HEK293T (cell line): ENCODE measurements around the gene MYO16.

ENCODE experiments used
- CTCF ChIA-PET: fragments of 350-600 bp; formaldehyde crosslinking; extraction: SDS; loops from one replicate; lab custom pipeline; 2021; ENCODE audit warnings: antibody characterized with exemption, inconsistent platforms; lab: Yijun Ruan, JAX
- POLR2A ChIA-PET: fragments of 350-600 bp; formaldehyde crosslinking; extraction: SDS; loops from one replicate; lab custom pipeline; 2020; ENCODE audit warnings: antibody characterized with exemption, inconsistent platforms; lab: Yijun Ruan, JAX
- DNase-seq: peaks from one replicate; pipeline ENCODE4 v3.0.0; 2012; ENCODE audit warnings: mixed read lengths; ENCODE audit errors: extremely low spot score
- ARNT ChIP-seq: fragments of 450-650 bp; IDR thresholded peaks from 2 replicates; pipeline ENCODE4 v1.6.1; 2017; ENCODE audit warnings: mild to moderate bottlenecking
- BHLHE40 ChIP-seq: fragments of 450-650 bp; IDR thresholded peaks from 2 replicates; pipeline ENCODE4 v1.6.1; 2016; ENCODE audit warnings: mild to moderate bottlenecking, moderate library complexity, borderline replicate concordance
- CTBP1 ChIP-seq: fragments of 450-650 bp; IDR thresholded peaks from 2 replicates; pipeline ENCODE4 v1.6.1; 2016; ENCODE audit warnings: borderline replicate concordance
- ELF4 ChIP-seq: fragments of 450-650 bp; IDR thresholded peaks from 2 replicates; pipeline ENCODE4 v1.6.1; 2017; ENCODE audit warnings: antibody characterized with exemption
- FOXA1 ChIP-seq: fragments of 450-650 bp; IDR thresholded peaks from 2 replicates; pipeline ENCODE4 v1.6.1; 2016; ENCODE audit warnings: mild to moderate bottlenecking
- FOXK2 ChIP-seq: fragments of 450-650 bp; IDR thresholded peaks from 2 replicates; pipeline ENCODE4 v1.6.1; 2016; ENCODE audit warnings: mild to moderate bottlenecking
- FOXM1 ChIP-seq: fragments of 450-650 bp; IDR thresholded peaks from 2 replicates; pipeline ENCODE4 v1.6.1; 2017; ENCODE audit warnings: mild to moderate bottlenecking, borderline replicate concordance
- HDGF ChIP-seq: fragments of 450-650 bp; IDR thresholded peaks from 2 replicates; pipeline ENCODE4 v1.6.1; 2017; ENCODE audit warnings: antibody characterized with exemption, borderline replicate concordance
- L3MBTL2 ChIP-seq: fragments of 450-650 bp; conservative IDR thresholded peaks from 2 replicates; pipeline ENCODE4 v1.6.1; 2016; ENCODE audit warnings: mild to moderate bottlenecking
- LEF1 ChIP-seq: fragments of 450-650 bp; IDR thresholded peaks from 2 replicates; pipeline ENCODE4 v1.6.1; 2017; ENCODE audit warnings: mild to moderate bottlenecking, borderline replicate concordance
- NFRKB ChIP-seq: fragments of 450-650 bp; IDR thresholded peaks from 2 replicates; pipeline ENCODE4 v1.6.1; 2016; ENCODE audit warnings: mild to moderate bottlenecking, moderate library complexity
- PKNOX1 ChIP-seq: fragments of 450-650 bp; IDR thresholded peaks from 2 replicates; pipeline ENCODE4 v1.6.1; 2016
- SP1 ChIP-seq: fragments of 450-650 bp; IDR thresholded peaks from 2 replicates; pipeline ENCODE4 v1.6.1; 2017
- SUZ12 ChIP-seq: fragments of 450-650 bp; IDR thresholded peaks from 2 replicates; pipeline ENCODE4 v1.6.1; 2016; ENCODE audit warnings: mild to moderate bottlenecking
- TARDBP ChIP-seq: fragments of 450-650 bp; IDR thresholded peaks from 2 replicates; pipeline ENCODE4 v1.6.1; 2016
- ZNF384 ChIP-seq: fragments of 450-650 bp; IDR thresholded peaks from 2 replicates; pipeline ENCODE4 v1.6.1; 2016

MYO16 gene

GRCh38 chr13:108816375-108816774 is 187.0 kb downstream of the MYO16 start:
- DNase-seq, result no peak
- ChIA-PET CTCF (no interaction called here), POLR2A (no interaction called here)

GRCh38 chr13:108827646-108828045 is 198.2 kb downstream of the MYO16 start:
- ChIA-PET POLR2A (no interaction called here), CTCF (no interaction called here)
- TF ChIP-seq ZNF384, result no peak
- TF ChIP-seq FOXA1, result no peak
- no peak for TF ChIP-seq TARDBP
- no peak for TF ChIP-seq ELF4
- TF ChIP-seq PKNOX1, result no peak
- TF ChIP-seq FOXK2, result no peak
- no peak for TF ChIP-seq NFRKB
- TF ChIP-seq CTBP1, result no peak
- TF ChIP-seq FOXM1, result no peak
- DNase-seq, result no peak

More at GRCh38 chr13:108816375-108816774, 187.0 kb downstream of the MYO16 start:
- TF ChIP-seq TARDBP (no peak), FOXA1 (no peak), BHLHE40 (no peak)

- POLR2A ChIA-PET, result no interaction called here
- CTCF ChIA-PET, result no interaction called here
- TF ChIP-seq SP1 (no peak), ARNT (no peak), ELF4 (no peak), BHLHE40 (no peak), SUZ12 (no peak)
- no peak for DNase-seq
Observed at GRCh38 chr13:108828086-108828815, 198.8 kb downstream of the MYO16 start.

- DNase-seq, result no peak
- POLR2A ChIA-PET, result no interaction called here
- TF ChIP-seq SP1, result no peak
- TF ChIP-seq ELF4, result no peak
- TF ChIP-seq ZNF384, result no peak
- TF ChIP-seq SUZ12, result no peak
- no peak for TF ChIP-seq TARDBP
- TF ChIP-seq FOXA1, result no peak
- no peak for TF ChIP-seq NFRKB
- CTCF ChIA-PET, result no interaction called here
Observed at GRCh38 chr13:108830916-108831315, 201.5 kb downstream of the MYO16 start.

- POLR2A ChIA-PET, result no interaction called here
- no peak for TF ChIP-seq CTBP1
- TF ChIP-seq FOXM1, result no peak
- no peak for TF ChIP-seq FOXK2
- no peak for TF ChIP-seq TARDBP
- TF ChIP-seq SUZ12, result no peak
- TF ChIP-seq ARNT, result no peak
- no peak for TF ChIP-seq BHLHE40
- no peak for TF ChIP-seq L3MBTL2
- TF ChIP-seq ELF4, result no peak
- TF ChIP-seq SP1, result no peak
- TF ChIP-seq HDGF, result no peak
- no peak for TF ChIP-seq NFRKB
- no peak for TF ChIP-seq PKNOX1
- no peak for TF ChIP-seq ZNF384
- no peak for TF ChIP-seq LEF1
- CTCF ChIA-PET, result no interaction called here
- DNase-seq, result no peak
Observed at GRCh38 chr13:108833531-108833930, 204.1 kb downstream of the MYO16 start.

GRCh38 chr13:108834193-108834592 is 204.8 kb downstream of the MYO16 start:
- POLR2A ChIA-PET, result no interaction called here
- CTCF ChIA-PET, result no interaction called here
- no peak for DNase-seq
- TF ChIP-seq ZNF384 (no peak), SUZ12 (no peak), CTBP1 (no peak), FOXM1 (no peak), FOXA1 (no peak), ELF4 (no peak), ARNT (no peak)

GRCh38 chr13:108835083-108835482 is 205.7 kb downstream of the MYO16 start:
- CTCF ChIA-PET, result no interaction called here
- TF ChIP-seq FOXM1, result no peak
- TF ChIP-seq LEF1, result no peak
- no peak for TF ChIP-seq ZNF384
- no peak for TF ChIP-seq HDGF
- TF ChIP-seq FOXK2, result no peak
- TF ChIP-seq TARDBP, result no peak
- TF ChIP-seq ARNT, result no peak
- no peak for TF ChIP-seq FOXA1
- no peak for TF ChIP-seq ELF4
- no peak for TF ChIP-seq SP1
- TF ChIP-seq BHLHE40, result no peak
- no peak for TF ChIP-seq CTBP1
- TF ChIP-seq L3MBTL2, result no peak
- no peak for TF ChIP-seq PKNOX1
- no peak for TF ChIP-seq SUZ12
- TF ChIP-seq NFRKB, result no peak
- POLR2A ChIA-PET, result no interaction called here
- DNase-seq, result no peak
